GM21526 (cell line): ENCODE results near the gene RAB11FIP4.

Source experiments
- ATAC-seq: cut with Tn5 transposase; IDR thresholded peaks from one replicate; pipeline ENCODE4 v1.9.1; 2021; ENCODE audit warnings: moderate library complexity; ENCODE audit not compliant: unreplicated experiment, low FRiP score

RAB11FIP4 gene

DNA sequence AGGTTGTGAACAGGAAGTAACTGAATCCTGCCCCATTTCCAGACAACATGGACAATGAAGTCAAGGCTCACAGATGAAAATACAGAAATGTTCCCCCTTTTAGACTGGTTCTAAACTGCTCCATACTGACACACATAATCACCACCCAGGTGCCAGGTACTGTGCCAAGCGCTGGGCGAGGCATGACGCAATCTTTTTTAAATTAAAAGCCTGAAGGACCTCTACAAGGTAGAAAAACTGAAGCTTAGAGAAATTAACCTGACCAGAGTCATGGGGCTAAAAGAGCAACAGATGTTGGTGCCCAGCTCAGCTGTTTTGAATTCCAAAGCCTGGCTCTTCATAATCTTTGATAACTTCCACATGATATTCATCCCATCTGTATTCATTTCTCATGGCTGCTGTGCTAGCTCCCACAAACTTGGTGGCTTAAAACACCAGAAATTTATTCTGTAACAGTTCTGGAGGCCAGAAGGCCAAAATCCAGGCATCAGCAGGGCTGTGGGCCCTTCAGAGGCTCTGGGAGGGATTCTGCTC is 4.9 kb upstream of the RAB11FIP4 start:
- ATAC-seq = no peak

DNA sequence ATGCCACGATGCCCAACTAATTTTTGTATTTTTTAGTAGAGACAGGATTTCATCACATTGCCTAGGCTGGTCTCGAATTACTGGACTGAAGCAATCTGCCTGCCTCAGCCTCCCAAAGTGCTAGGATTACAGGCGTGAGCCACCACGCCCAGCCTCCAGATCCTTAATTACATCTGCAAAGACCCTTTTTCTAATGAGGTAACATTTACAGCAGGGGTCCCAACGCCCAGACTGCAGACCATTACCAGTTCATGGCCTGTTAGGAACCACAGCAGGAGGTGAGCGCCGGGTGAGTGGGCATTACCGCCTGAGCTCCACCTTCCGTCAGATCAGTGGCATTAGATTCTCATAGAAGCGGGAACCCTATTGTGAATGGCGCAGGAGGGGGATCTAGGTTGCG is 4.0 kb upstream of the RAB11FIP4 start:
- no peak for ATAC-seq

DNA sequence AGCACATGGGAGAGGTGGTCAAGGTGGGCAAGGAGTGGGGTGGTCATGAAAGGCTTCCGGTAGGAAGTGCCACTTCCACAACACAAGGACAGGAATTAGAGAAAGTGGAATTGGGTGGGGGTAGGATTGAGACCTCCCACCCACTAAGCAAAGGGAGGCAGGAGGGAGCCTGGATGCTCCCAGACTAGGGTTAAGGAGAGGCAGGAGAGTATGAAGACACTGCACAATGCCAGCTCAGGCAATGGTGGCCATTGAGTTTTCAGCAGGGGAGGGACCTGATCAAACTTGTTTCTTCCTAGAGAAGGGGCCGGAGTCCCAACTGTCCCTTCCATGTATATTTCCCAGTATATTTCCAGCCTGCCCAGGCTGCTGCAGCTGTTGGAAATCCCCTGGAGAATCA is 3.1 kb upstream of the RAB11FIP4 start:
- ATAC-seq = no peak

DNA sequence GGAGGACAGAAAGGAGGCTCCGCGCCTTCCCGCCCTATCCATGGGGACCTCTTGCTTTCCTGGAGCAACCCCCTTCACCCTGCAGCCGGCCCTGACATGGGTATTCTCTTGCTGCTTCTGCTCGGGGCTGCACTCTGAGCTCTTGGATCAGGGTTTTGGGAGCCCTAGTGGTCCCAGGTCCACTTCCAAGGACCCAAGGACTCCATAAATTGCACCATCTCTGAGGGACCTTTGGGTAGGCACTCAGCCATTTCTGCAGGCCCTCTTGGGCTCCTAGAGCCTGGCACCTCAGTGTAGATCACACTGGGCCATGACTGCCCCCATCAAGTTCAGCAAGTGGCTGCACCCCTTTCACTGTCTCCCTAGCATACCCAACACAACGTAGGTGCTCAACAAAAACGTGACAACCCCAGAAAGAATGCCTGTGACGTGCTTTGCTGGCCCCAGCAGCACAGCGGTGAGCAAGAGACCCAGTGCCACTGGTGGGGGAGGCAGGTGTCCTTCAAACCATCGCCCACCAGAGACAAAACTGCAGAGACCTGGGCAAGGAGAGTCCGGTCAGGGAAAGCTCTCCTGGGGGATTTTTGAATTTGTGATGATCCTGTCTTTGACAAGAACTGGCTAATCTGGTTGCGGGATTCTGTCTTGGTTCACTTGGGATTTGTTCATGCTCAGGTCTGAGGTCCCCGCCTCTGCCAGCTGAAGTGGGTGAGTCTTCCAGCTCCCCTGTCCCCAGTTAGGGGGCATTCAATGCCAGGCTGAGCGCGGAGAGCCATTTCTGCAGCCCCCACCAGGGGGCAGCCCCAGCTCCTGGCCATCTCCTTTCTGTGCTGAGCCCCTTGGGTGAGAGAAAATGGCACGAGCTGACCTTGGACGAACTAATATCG is 2.5 kb upstream of the RAB11FIP4 start:
- no peak for ATAC-seq

DNA sequence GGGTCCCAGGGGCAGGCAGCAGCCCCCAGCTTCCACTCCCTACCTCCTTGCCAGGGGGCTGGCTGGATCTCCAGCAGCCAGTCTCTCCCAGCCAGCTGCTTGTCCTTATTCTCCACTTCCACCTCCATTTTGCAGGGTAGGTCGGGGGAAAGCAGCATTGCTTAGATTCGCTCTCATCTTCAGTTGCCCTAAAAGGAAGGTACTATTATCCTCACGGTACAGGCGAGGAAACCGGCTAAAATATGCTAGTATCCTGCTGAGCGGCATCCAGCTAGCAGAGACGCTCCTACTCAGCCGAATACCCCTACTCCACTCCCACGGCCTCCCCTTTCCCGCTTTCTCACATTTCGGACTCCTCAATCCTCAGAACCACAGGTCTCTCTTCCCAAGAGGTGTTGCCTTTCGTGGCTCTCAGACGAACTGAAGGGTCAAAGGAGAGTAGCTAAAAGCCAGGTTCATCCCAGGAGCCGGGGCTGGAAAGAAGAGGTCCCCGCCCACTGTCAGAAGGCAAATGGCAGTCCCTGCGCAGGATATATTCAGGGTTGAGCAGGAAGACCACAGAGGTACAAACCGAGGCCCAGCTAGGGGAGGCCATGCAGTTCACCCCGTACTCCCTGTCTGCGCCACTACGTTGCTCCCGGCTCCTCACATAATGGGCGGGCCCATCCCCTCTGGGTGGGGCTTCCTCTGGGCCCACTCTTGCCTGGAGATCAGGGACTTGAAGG is 1.7 kb upstream of the RAB11FIP4 start:
- no peak for ATAC-seq

DNA sequence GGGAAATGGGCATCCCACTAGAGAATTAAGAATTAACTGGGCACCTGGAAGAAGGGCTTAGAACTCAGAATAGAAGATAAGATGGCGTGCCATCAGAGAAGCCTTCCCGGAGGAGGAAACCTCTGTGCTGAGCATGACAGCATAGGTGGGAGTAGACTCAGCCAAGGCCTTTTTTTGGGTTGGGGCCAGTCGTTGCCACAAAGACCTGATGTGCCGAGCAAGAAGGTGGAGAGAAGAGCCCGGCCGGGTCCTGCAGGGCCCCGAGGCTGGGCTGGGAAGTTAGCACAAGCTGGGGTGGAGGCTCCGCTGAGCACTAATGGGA is 1.1 kb upstream of the RAB11FIP4 start:
- ATAC-seq = no peak

DNA sequence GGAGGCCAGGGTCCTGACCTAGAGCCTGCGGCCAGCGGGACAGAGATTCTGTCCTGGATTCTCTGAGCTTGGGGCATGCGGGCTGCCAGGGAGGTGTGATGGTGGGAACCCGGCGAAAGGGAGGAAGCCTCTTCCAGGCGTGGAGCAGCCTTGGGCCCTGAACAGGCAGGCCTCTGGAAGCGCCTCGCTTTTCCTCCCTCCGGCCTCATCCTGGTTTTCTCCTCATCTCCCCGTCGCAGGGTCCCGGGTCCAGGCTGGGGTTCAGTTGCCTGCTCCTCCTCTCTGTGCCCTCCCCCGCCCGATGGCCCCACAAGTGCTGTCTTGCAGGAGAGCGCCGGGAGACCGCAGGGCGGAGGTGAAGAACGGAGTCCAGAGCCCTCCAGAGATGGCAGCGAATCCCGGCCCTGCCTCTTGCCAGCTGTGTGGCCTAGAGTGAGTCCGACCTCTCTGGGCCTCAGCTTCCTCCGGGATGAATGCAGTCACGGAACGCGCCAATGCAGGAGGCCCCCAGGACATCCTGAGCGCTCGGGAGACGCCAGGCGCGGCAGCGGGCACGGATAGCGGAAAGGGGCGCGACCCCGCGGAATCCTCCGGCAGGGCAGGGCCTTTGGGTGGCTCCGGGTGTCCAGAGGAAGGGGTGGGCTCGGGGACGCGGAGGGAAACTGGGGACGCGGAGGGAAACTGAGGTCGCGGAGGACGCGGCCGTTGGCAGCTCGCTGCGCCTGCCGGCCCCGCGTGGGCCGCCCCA is 553 bp upstream of the RAB11FIP4 start:
- ATAC-seq = no peak

DNA sequence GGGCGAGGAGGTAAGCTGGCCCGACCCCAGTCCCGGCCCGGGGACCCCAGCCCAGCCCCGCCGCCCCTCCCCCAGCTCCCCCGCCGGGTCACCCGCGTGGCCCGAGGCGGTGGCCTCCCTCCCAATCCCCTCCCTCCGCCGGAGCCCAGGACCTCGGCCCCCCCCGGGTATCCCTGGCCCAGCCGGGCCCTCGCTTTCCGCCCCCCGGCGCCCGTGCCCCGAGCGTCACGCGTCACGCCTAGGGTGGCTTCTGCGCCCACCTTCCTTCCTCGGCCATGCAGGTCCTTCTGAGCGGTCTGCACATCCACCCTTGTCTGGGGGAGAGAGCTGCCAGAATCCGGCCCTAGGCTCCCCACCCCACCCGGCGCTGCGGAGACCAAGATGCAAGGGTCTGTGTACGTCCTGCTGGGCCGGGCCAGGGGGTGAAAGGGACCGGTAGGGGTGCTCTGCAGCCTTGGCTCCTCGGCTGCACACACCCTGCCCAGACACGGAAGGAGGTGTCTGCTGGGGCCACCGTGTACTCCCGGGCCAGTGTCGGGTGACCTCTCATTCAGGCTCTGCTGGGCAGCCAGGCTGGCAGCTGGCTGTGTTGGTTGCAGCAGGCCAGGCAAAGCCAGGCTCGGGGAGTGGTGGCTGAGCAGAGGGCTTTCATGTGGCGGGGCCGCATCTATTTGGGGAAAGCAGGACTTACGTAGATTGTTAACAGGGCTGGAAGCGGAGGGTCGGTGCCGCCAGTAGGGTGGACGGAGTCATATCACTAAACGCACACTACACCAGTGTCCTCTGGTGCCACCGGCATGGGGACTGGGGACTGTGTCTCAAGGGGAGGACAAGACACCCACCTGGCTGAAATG is 754 bp downstream of the RAB11FIP4 start:
- ATAC-seq = no peak

DNA sequence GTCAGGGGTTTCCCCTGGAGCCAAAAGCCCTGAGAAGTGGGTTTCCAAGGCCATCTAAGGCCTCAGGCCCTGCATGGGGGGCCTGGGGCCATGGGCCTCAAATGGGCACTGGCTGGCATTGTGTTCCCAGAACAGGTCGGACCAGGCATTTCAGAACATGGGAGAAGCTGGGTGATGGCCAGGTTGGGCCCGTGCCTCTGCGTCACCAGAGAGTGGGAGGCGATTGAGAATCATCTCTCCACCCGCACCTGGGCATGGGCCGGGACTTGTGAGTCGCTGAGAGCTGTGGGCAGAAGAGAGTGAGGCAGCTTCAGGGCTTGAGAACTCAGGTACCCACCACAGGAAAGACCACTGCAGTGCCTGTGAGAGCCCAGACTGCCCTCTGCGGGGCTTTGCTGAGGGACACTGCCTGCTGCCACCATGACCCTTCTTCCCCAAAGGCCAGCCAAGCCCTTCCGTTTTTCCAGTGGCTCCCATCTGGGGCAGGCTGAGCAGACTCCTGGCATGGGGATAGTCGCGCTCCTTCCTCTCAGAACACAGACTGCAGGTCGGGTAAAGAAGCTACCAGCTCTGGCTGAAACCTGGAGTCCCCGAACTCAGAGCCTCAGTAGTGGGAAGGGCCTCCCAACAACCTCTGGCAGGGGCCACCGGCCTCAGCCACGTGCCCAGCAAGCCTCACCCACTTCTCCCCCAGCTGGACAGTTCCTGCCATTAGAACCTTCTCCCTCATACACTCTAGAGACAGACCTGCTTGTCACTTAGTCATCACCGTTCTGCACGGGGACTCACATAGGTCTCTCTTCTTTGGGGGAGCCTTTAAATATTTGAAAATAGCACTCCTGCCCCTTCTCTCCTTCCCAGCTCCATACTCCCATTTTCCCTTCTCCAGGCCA is 1.6 kb downstream of the RAB11FIP4 start:
- no peak for ATAC-seq

DNA sequence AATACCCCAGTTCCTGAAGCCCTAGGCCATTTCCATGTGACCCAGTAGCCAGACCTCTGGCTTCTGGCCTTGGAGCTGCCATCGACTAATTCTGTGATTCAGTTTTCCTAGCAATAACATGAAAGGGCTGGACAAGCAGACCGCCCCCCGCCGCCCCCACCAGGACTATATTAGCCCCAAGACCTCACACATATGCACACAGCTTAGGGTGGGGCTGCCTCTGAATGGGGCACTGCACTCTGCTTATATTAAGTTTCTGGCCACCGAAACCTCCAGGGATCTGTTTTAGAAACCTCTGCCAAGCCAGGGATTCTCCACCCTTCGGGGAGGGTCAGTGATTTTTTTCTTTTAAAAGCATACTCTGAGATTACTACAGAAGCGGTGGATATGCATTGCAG is 2.3 kb downstream of the RAB11FIP4 start:
- ATAC-seq = no peak

DNA sequence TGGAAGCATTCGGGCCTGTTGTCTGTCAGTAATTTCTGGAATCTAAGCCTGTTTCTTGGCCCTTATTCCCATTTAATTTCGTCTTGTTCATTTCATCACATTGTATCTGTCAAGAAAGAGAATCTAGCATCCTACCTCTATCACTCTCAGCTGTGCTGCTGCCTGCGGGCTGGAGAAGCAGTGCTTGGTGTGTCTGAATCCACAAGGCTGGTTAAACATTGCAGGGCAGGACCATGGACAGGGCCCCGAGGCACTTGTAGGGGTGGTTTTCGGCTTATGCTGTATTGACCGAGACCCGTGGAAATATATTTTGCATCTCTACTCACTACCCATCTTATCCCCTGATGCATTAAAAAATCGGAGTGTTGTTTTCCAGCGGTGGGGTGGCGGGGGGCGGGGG is 3.1 kb downstream of the RAB11FIP4 start:
- no peak for ATAC-seq

DNA sequence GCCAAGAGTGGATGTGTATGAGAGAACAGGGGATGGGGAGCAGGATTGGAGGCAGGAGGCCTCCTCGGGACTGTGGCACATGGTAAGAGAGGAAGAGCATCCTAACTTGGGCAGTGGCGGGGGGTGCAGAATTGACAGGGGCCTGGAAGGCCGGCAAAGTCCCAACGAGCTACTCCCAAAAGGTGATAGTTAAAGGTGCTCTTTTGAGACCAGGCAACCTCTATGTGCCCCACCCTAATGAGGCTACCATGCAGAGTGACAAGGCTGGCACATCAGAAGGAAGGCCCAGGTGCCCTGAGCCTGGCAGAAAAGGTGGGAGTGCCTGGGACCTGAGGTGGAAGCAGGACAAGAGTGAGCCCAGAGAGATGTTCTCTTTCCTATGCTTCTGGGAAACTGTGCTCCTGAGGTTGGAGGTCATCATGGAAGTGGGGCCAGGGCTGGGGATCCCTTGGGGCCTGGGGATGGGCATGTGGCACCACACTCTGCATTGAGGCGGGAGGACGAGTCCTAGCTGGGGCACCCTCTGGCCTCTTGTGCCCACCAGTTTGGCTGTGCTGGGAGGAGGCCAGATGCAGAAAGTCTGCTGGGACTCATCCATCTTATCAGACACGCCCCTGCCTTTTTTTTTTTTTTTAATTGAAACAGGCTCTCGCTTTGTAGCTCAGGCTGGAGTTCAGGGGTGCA is 5.9 kb downstream of the RAB11FIP4 start:
- ATAC-seq = no peak

DNA sequence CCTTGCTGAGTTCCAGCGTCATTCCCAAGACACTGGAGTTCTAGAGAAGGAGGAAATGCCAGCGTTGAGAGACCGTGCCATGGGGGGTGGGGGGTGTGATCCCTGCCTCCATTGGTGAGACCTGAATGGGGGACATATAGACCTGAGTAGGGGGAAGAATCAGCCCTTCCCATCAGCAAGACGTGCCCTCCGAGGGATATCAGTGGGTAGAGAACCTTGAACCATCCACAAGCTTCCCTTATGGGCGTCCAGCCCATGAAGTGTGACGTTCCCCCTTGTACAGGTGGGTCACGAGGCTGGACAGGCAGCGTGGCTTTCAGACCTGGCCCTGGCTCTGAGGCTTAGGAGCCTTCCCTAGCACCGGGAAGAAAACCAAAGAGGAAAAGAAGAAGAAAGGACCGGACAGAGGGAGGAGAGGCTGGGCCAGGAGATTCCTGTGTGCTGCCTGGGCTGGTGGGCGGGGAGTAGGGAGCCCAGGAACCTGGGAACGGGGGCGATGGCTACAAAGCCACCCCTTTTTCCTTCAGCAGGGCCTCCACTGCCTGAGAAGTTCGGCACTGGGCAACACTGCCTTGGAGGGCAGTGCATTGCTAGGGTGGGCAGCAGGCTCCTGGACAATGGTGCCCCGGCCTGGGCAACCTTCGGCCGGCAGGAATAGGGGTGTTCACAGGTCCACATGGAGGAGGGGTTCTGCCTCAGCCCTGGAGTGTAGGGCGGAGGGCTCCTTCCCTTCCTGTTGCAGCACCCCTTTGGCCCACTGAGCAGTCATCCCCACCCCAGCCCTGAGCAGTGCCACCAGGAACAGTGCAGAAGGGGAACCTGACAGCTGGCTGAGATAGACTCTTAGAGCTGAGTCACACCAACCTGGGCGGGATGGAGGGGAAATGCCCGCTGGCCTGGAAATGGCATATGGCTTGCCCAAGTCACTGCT is 7.2 kb downstream of the RAB11FIP4 start:
- ATAC-seq = no peak

DNA sequence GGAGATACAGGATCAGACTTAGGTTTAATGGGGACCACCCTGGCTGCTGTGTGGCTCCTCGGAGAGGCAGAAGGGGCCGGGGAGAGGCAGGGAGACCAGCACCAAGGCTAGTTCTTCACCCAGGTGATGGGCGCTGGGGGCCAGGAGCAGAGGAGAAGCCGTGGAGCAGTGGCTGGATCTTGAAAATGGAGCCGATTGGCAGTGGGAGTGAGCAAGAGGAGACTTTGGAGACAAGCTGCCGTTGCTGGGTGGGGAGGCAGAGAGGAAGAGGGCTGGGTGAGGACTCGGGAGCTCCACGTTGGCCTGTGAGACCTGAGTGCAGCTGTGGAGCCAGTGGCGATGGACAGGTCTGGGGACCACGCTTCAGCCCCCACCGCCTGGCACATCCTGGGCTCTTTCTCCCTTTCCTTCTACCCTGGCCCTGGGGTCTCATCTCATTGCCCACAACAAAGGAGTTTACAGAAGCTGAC is 9.0 kb downstream of the RAB11FIP4 start:
- ATAC-seq = no peak

DNA sequence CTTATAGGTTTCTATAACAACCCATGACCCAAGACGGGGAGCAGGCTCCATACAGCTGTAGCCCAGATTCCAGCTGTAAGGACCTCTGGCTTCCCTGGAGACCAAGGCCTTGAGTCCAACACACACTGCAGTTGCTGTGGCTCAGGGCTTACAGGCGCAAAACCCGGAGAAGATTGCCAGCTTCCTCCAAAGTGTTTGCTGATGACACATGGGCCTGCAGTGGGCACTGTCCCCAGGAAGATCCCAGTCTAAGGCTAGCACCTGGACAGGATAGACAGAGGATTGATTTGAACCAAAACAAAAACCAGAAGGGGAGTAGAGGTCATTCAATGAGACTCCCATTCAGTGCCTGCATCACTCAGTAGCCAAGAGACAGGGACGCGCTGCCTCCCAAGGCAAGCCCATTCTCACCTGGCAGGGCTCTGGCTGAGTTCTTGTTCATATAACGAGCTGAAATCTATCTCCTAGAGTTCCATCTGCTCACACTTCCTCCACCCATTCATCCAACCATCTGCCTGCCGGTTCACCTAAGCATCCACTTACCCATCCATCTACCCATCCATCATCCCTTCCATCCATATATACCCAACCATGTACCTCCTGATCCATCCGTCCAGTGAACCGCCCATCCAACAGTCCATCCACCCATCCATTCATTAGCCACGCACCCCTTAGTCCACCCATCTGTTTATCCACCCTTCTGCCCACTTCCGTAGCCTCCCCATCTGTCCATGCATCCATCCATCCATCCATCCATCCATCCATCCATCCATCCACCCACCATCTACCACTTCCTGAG is 10.2 kb downstream of the RAB11FIP4 start:
- no peak for ATAC-seq

DNA sequence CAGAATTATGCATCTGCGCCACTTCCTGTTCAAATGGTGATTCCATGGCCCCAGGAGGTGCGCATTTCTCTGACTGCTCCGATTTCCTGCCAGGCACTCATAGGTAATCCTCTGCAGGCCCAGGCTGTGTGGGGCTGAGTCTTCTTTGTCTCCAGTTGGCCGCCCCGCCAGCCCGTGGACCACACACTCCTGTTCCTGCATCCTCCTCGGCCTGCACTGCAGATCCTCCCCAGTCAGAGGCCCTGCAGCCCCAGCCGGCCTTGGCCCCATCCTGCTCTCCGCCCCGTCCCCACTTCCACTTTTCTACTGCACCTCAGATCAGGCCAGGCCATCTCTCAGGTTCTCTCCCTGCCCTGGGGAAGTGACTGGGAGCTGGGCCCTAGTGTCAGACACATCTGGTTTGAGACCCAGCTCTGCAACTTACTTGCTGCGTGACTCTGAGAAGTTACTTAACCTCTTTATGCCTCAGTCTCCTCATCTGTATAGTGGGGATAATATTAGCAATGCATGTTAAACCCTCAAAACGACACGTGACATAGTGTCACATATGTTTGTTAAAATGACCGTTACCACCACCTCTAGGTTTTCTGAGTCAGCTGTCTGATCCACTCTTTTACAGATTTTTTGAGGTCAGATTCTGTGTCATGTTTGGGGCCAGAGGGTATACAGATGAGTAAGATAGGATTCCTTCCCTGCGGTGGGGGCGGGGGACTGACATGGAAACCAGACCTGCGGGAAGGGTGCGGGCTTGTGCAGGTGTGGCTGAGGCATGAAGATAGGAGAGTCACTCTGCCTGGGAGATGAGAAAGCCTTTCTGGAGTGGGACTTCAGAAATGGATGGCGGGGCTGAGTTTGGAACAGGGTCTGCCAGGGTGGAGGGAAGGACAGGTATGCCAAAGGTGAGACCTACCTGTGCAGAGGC is 12.8 kb downstream of the RAB11FIP4 start:
- no peak for ATAC-seq
